GM23248 (cell line): Measurements from ENCODE around the gene COG7.

Experiments used
- EZH2 ChIP-seq: fragments of 200-600 bp; sonication (generic); IDR thresholded peaks from 2 replicates; pipeline ENCODE4 v1.6.1; 2018; ENCODE audit warnings: antibody characterized with exemption, mild to moderate bottlenecking; ENCODE audit not compliant: insufficient read depth, poor library complexity, severe bottlenecking
- EZH2phosphoT487 ChIP-seq: fragments of 200-600 bp; sonication (generic); IDR thresholded peaks from 2 replicates; pipeline ENCODE4 v1.6.1; 2018; ENCODE audit warnings: antibody characterized with exemption, moderate library complexity, mild to moderate bottlenecking, low read depth; ENCODE audit not compliant: insufficient read depth

DNA sequence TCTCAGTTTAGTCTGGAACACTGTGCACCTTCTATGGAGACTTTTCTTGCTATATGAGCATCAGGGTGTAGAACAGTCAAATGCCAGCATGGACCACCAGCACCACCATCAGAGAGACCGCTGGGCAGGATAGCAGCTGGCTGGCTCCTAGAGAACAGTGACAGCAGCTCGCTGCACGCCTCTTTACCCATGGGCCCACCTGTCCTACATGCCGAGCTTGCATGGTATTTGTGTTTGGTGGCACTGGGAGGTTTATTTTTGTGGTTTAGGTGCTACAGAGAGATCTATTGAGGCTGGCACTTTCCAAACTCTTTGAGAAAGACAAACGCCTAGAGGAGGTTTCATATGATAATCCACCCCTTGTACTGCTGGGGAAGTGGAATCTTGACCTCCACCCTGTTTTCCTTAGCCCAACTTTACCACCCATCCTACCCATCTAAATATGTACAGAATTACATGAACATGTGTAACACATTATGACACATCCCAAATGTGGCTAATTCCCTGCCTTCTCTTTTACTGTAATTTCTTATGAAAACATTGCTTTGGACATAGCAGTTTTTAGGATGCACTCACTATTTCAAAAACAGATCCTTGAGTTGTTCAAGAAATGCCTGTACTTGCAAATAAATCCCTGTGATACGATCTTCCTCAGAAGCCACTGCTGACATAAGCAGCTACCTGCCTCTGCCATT is 46.3 kb downstream of the COG7 start:
- no peak for TF ChIP-seq EZH2phosphoT487
- no peak for TF ChIP-seq EZH2
